B cell (primary cell): ENCODE measurements around the gene KCNC4. TPM values are rescaled to one million over a fixed set of nuclear protein-coding genes. Genes with fewer than 3 reads are reported as not detected.

Experiments used
- ATAC-seq: fragments of 200-7000 bp; cut with Tn5 transposase; one replicate; pipeline ENCODE4 v1.10.0; 2021; ENCODE audit warnings: low read depth, mild to moderate bottlenecking, moderate number of reproducible peaks, moderate library complexity
- CTCF ChIA-PET: fragments of 350-600 bp; sonication (Branson Sonifier 250); formaldehyde crosslinking; loops from one replicate; lab custom pipeline; 2021; ENCODE audit warnings: antibody characterized with exemption, inconsistent platforms; lab: Charles Lee
- POLR2A ChIA-PET: fragments of 350-600 bp; sonication (Branson Sonifier 250); formaldehyde crosslinking; loops from one replicate; lab custom pipeline; 2021; ENCODE audit warnings: antibody characterized with exemption; lab: Charles Lee
- DNase-seq: peaks from one replicate; pipeline ENCODE4 v3.0.0; 2013
- H2AFZ ChIP-seq: 2 replicates; pipeline ENCODE4 v1.6.1; 2012; ENCODE audit warnings: mild to moderate bottlenecking, low read depth, low read length; ENCODE audit not compliant: insufficient read depth, poor library complexity, severe bottlenecking
- H3K27ac ChIP-seq, 2 donors: 1 replicate in 1 of 2; 2 replicates in 1 of 2; pipeline ENCODE4 v1.5.1; 2012 to 2013; ENCODE audit warnings: low read length in 2 of 2, mild to moderate bottlenecking in 2 of 2, moderate library complexity in 1 of 2
- H3K27me3 ChIP-seq, 4 experiments: fragments of 200-600 bp in 1 of 4; sonication (generic) in 1 of 4; replicated peaks in 1 of 4; 1 replicate in 2 of 4; 2 replicates in 2 of 4; pipeline versions ENCODE4 v1.6.1 to v1.7.0; 2013 to 2016; ENCODE audit warnings: low read length in 3 of 4, mild to moderate bottlenecking in 2 of 4, mixed read lengths in 1 of 4, moderate library complexity in 1 of 4; ENCODE audit not compliant: insufficient read depth in 4 of 4, control insufficient read depth in 3 of 4; ENCODE audit errors: control extremely low read depth in 1 of 4
- H3K36me3 ChIP-seq, 2 experiments: replicated peaks in 1 of 2; 1 replicate in 1 of 2; 2 replicates in 1 of 2; pipeline versions ENCODE4 v1.6.1 to v1.7.1; 2013; ENCODE audit warnings: low read length in 1 of 2; ENCODE audit not compliant: insufficient read depth in 2 of 2, control insufficient read depth in 1 of 2; ENCODE audit errors: control extremely low read depth in 1 of 2, extremely low read depth in 1 of 2
- H3K4me1 ChIP-seq, 2 donors: fragments of 200-600 bp in 1 of 2; sonication (generic) in 1 of 2; 1 replicate in 1 of 2; 2 replicates in 1 of 2; pipeline versions ENCODE4 v1.5.1 to v1.6.1; 2013 to 2017; ENCODE audit warnings: low read length in 2 of 2; ENCODE audit not compliant: control insufficient read depth in 2 of 2, insufficient read depth in 2 of 2
- H3K4me2 ChIP-seq: replicated peaks from 2 replicates; pipeline ENCODE3; 2012; ENCODE audit warnings: mild to moderate bottlenecking, low read depth, low read length; ENCODE audit not compliant: poor library complexity, severe bottlenecking
- H3K4me3 ChIP-seq, 5 experiments: fragments of 200-600 bp in 1 of 5; sonication (generic) in 1 of 5; 1 replicate in 3 of 5; 2 replicates in 2 of 5; pipeline versions ENCODE4 v1.5.1 to v1.7.0; 2011 to 2016; ENCODE audit warnings: low read length in 4 of 5, mild to moderate bottlenecking in 4 of 5, low read depth in 2 of 5, control low read depth in 1 of 5, moderate library complexity in 1 of 5; ENCODE audit not compliant: insufficient read depth in 1 of 5; ENCODE audit errors: control extremely low read depth in 1 of 5, extremely low read depth in 1 of 5
- H3K79me2 ChIP-seq: fragments of 200-600 bp; sonication (generic); one replicate; pipeline ENCODE4 v1.6.0; 2016; ENCODE audit warnings: low read length; ENCODE audit not compliant: control insufficient read depth, insufficient read depth
- H3K9ac ChIP-seq: fragments of 200-600 bp; sonication (generic); 2 replicates; pipeline ENCODE4 v1.6.1; 2017; ENCODE audit warnings: mild to moderate bottlenecking, low read length, moderate library complexity
- H3K9me3 ChIP-seq, 3 donors: one replicate each; pipeline versions ENCODE4 v1.6.1 to v1.7.1; 2013; ENCODE audit warnings: low read length in 2 of 3; ENCODE audit not compliant: control insufficient read depth in 2 of 3, insufficient read depth in 1 of 3; ENCODE audit errors: control extremely low read depth in 1 of 3
- H4K20me1 ChIP-seq: 2 replicates; pipeline ENCODE4 v1.6.0; 2012; ENCODE audit warnings: mild to moderate bottlenecking, low read length; ENCODE audit not compliant: insufficient read depth, control insufficient read depth, poor library complexity, severe bottlenecking
- H3K27ac Mint-ChIP-seq: one replicate; pipeline ENCODE4 v1.8.0; 2021; ENCODE audit warnings: mixed read lengths
- H3K27me3 Mint-ChIP-seq: one replicate; pipeline ENCODE4 v1.8.0; 2021; ENCODE audit warnings: mixed read lengths
- H3K4me1 Mint-ChIP-seq: one replicate; pipeline ENCODE4 v1.8.0; 2021; ENCODE audit warnings: mixed read lengths
- H3K4me3 Mint-ChIP-seq: one replicate; pipeline ENCODE4 v1.8.0; 2021; ENCODE audit warnings: mixed read lengths
- H3K9me3 Mint-ChIP-seq: one replicate; pipeline ENCODE4 v1.8.0; 2022; ENCODE audit warnings: mixed read lengths; ENCODE audit not compliant: insufficient read depth
- EZH2 ChIP-seq: IDR thresholded peaks from 2 replicates; pipeline ENCODE4 v1.6.1; 2012; ENCODE audit warnings: borderline replicate concordance, low read depth, mild to moderate bottlenecking, moderate library complexity, low read length; ENCODE audit not compliant: insufficient read depth, poor library complexity, severe bottlenecking
- WGBS: methylation state at CpG from one replicate; pipeline ENCODE4 v1.1.5; 2013; ENCODE audit warnings: missing lambda C conversion rate; ENCODE audit not compliant: insufficient coverage; 5-methylcytosine and 5-hydroxymethylcytosine counted together
- intact Hi-C: fragments of 100-400 bp; cut with micrococcal nuclease; formaldehyde crosslinking; loops from one replicate; pipeline ENCODE4 v1.10.0; 2022
- polyA plus RNA-seq: library from polyadenylated mRNA; depleted of rRNA; stranded (reverse); fragments of >200 nt; gene quantifications from 2 replicates; pipeline ENCODE4 v1.2.3, GENCODE V29; 2012
- total RNA-seq, 2 donors: library from RNA; stranded (reverse); fragments of 120-200 nt in 1 of 2; gene quantifications; 1 replicate in 1 of 2; 2 replicates in 1 of 2; pipeline versions ENCODE4 v1.2.3 to v1.2.4, GENCODE V29; 2013 to 2022
- TF ChIP-seq, protein P1 (sequence below): fragments of 200-600 bp; IDR thresholded peaks from one replicate; pipeline ENCODE4 v1.8.0; 2022; ENCODE audit warnings: antibody characterized with exemption, mild to moderate bottlenecking

Gene KCNC4
- total and polyA plus RNA-seq, 2 donors (not counting 1 experiment from before 2014, with no cell fraction given) = 3.2 to 24.1 TPM

GRCh38 chr1:110225756-110226404, 15.8 kb downstream of the KCNC4 start:
- TF ChIP-seq EZH2 = no peak
- TF ChIP-seq, protein P1, sequence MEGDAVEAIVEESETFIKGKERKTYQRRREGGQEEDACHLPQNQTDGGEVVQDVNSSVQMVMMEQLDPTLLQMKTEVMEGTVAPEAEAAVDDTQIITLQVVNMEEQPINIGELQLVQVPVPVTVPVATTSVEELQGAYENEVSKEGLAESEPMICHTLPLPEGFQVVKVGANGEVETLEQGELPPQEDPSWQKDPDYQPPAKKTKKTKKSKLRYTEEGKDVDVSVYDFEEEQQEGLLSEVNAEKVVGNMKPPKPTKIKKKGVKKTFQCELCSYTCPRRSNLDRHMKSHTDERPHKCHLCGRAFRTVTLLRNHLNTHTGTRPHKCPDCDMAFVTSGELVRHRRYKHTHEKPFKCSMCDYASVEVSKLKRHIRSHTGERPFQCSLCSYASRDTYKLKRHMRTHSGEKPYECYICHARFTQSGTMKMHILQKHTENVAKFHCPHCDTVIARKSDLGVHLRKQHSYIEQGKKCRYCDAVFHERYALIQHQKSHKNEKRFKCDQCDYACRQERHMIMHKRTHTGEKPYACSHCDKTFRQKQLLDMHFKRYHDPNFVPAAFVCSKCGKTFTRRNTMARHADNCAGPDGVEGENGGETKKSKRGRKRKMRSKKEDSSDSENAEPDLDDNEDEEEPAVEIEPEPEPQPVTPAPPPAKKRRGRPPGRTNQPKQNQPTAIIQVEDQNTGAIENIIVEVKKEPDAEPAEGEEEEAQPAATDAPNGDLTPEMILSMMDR = no peak
- Mint-ChIP-seq H3K4me3 (no peak overlapping the region), H3K9me3 (no peaks in the 10 kb centered on the region), H3K27ac (no peak overlapping the region), H3K27me3 (no peaks in the 10 kb centered on the region), H3K4me1 (no peaks in the 10 kb centered on the region)
- CTCF ChIA-PET = interaction anchor here (1.4 kb wide), 1 partner anchor 19 kb away, joined by 4 read pairs; no protein-coding TSS in a partner anchor
- no peak overlapping the region for H3K9ac ChIP-seq
- H3K4me1 ChIP-seq = no peaks in the 10 kb centered on the region
- no peaks in the 10 kb centered on the region for H4K20me1 ChIP-seq
- WGBS = 97% methylated on average over 18 of the region's 18 CpGs
- no peaks in the 10 kb centered on the region for H3K27me3 ChIP-seq
- H2AFZ ChIP-seq = no peak overlapping the region
- POLR2A ChIA-PET = interaction anchor here (0.5 kb wide), 1 partner anchor 1492 kb away, joined by 4 read pairs; no protein-coding TSS in a partner anchor
- no peak overlapping the region for H3K27ac ChIP-seq
- intact Hi-C loops = no loop called here
- H3K4me3 ChIP-seq = no peak overlapping the region
- no peaks in the 10 kb centered on the region for H3K9me3 ChIP-seq
- no peaks in the 10 kb centered on the region for H3K79me2 ChIP-seq
- DNase-seq = no peak
- peaks cover 0 to 6% of the 10 kb centered on the region in 2 experiments for H3K36me3 ChIP-seq
- no peak overlapping the region for H3K4me2 ChIP-seq
- no peak for ATAC-seq

DNA sequence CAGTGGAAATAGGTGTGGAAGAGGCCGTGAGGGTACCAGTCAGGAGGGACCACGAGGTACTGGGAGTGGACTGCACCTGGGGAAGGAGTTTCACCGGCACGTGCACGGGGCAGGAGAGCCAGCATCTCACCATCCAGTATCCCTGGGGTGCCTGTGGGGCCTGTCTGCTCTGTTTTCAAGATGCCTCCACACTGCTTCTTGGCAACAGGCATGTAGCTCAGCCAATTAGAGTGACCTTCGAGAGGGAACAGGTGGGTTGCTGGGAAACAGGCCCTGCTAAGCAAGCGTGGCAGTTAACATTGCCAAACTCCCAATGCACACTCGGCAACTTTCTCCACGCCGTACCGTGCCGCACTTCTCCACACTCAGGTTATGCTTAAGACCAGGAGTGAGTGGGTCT, 17.7 kb downstream of the KCNC4 start:
- Histone ChIP-seq H2AFZ (no peak overlapping the region), H3K27me3 (no peaks in the 10 kb centered on the region), H3K4me1 (no peaks in the 10 kb centered on the region), H3K9ac (no peak overlapping the region), H3K4me2 (no peak overlapping the region), H3K9me3 (no peaks in the 10 kb centered on the region), H3K27ac (no peak overlapping the region), H3K4me3 (no peak overlapping the region), H3K79me2 (no peaks in the 10 kb centered on the region), H3K36me3 (peaks cover 0 to 6% of the 10 kb centered on the region in 2 experiments), H4K20me1 (no peaks in the 10 kb centered on the region)
- H3K4me1 Mint-ChIP-seq = no peaks in the 10 kb centered on the region
- no peaks in the 10 kb centered on the region for H3K9me3 Mint-ChIP-seq
- TF ChIP-seq, protein P1 = no peak
- TF ChIP-seq EZH2 = no peak
- H3K27me3 Mint-ChIP-seq = no peaks in the 10 kb centered on the region
- ChIA-PET CTCF (interaction anchor here (1.3 kb wide), 1 partner anchor 233 kb away, joined by 5 read pairs; no protein-coding TSS in a partner anchor), POLR2A (no interaction called here)
- 96% methylated on average over 10 of the region's 12 CpGs for WGBS
- ATAC-seq = no peak
- intact Hi-C loops = no loop called here
- no peak overlapping the region for H3K27ac Mint-ChIP-seq
- DNase-seq = no peak
- H3K4me3 Mint-ChIP-seq = no peak overlapping the region
